Measurements from ENCODE around the gene RGS6. TPM values are rescaled to one million over a fixed set of nuclear protein-coding genes. Genes with fewer than 3 reads are reported as not detected.

RGS6 gene
- total RNA-seq, 1 donor from 2014 or later, result 5.1 TPM

- H3K27ac Mint-ChIP-seq, result no peak overlapping the region
- H3K27me3 Mint-ChIP-seq, result no peaks in the 10 kb centered on the region
- TF ChIP-seq, protein P1, sequence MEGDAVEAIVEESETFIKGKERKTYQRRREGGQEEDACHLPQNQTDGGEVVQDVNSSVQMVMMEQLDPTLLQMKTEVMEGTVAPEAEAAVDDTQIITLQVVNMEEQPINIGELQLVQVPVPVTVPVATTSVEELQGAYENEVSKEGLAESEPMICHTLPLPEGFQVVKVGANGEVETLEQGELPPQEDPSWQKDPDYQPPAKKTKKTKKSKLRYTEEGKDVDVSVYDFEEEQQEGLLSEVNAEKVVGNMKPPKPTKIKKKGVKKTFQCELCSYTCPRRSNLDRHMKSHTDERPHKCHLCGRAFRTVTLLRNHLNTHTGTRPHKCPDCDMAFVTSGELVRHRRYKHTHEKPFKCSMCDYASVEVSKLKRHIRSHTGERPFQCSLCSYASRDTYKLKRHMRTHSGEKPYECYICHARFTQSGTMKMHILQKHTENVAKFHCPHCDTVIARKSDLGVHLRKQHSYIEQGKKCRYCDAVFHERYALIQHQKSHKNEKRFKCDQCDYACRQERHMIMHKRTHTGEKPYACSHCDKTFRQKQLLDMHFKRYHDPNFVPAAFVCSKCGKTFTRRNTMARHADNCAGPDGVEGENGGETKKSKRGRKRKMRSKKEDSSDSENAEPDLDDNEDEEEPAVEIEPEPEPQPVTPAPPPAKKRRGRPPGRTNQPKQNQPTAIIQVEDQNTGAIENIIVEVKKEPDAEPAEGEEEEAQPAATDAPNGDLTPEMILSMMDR (IDR thresholded peaks at IDR 0.05; ENCODE audit: unreplicated experiment), result no peak
Measured at GRCh38 chr14:72380456-72380855, 448.2 kb downstream of the RGS6 start.

DNA sequence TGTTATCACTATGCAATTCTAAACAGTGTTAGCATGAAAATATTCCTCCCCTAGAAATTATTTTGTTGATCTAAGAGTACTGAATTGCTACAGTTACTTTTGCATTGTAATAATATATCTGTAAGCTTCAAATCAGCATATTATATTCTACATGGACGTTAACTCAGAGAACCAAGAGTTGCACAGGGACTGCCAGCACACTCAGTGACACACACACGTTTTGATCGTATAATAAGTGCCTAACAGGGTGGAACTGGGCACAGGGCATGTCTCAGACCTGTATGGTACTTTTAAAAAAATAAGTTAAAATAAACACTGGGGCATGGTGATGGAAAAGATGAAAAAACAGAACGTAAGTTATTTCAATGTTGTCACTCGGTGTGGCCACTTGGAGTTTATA lies 451.6 kb downstream of the RGS6 start:
- DNase-seq (ENCODE audit: low spot score, unreplicated experiment), result no peak
- no peak overlapping the region for H3K4me3 Mint-ChIP-seq (ENCODE audit: low read depth)
- no peaks in the 10 kb centered on the region for H3K36me3 Mint-ChIP-seq (ENCODE audit: insufficient read depth)
- H3K4me1 Mint-ChIP-seq (ENCODE audit: low read depth), result no peaks in the 10 kb centered on the region
- TF ChIP-seq, protein P1 (IDR thresholded peaks at IDR 0.05; ENCODE audit: unreplicated experiment), result no peak
- H3K9me3 Mint-ChIP-seq (ENCODE audit: low read depth), result peaks cover 10% of the 10 kb centered on the region
- H3K27ac Mint-ChIP-seq, result no peak overlapping the region
- no peaks in the 10 kb centered on the region for H3K27me3 Mint-ChIP-seq

More at GRCh38 chr14:72380456-72380855, 448.2 kb downstream of the RGS6 start:
- Mint-ChIP-seq H3K9me3 (ENCODE audit: low read depth) (peaks cover 10% of the 10 kb centered on the region), H3K4me3 (ENCODE audit: low read depth) (no peak overlapping the region), H3K36me3 (ENCODE audit: insufficient read depth) (no peaks in the 10 kb centered on the region), H3K4me1 (ENCODE audit: low read depth) (no peaks in the 10 kb centered on the region)
- DNase-seq (ENCODE audit: low spot score, unreplicated experiment), result no peak

- H3K4me3 Mint-ChIP-seq (ENCODE audit: low read depth), result no peak overlapping the region
Measured at GRCh38 chr14:72387726-72388125, 455.5 kb downstream of the RGS6 start.

DNA sequence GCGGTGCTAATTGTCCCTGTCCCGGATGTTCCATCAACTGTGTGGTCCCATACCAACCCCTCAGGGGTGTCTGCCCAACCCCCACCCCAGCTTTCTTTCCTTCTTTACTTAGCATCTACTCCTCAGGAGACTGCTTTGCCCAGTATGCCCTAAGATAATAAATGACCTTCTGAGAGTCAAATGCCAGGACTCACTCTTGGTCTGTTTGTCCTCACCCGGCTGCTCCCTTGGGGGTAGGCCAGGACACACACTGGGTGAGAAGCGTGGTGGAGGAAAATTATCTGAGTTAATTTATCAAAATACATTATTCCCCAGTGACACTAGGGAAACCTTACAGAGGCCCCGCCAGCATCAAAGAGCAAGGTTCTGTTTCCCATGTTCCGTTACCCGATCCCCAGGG lies 457.0 kb downstream of the RGS6 start:
- DNase-seq (ENCODE audit: low spot score, unreplicated experiment), result no peak
- TF ChIP-seq, protein P1 (IDR thresholded peaks at IDR 0.05; ENCODE audit: unreplicated experiment), result no peak
- Mint-ChIP-seq H3K9me3 (ENCODE audit: low read depth) (peaks cover 10% of the 10 kb centered on the region), H3K4me3 (ENCODE audit: low read depth) (no peak overlapping the region), H3K27me3 (no peaks in the 10 kb centered on the region), H3K27ac (no peak overlapping the region), H3K4me1 (ENCODE audit: low read depth) (peaks cover 3% of the 10 kb centered on the region), H3K36me3 (ENCODE audit: insufficient read depth) (peaks cover 6% of the 10 kb centered on the region)

More at GRCh38 chr14:72387726-72388125, 455.5 kb downstream of the RGS6 start:
- Mint-ChIP-seq H3K9me3 (ENCODE audit: low read depth) (no peaks in the 10 kb centered on the region), H3K4me1 (ENCODE audit: low read depth) (peaks cover 3% of the 10 kb centered on the region), H3K27ac (no peak overlapping the region), H3K27me3 (no peaks in the 10 kb centered on the region), H3K36me3 (ENCODE audit: insufficient read depth) (no peaks in the 10 kb centered on the region)
- DNase-seq (ENCODE audit: low spot score, unreplicated experiment), result no peak
- TF ChIP-seq, protein P1 (IDR thresholded peaks at IDR 0.05; ENCODE audit: unreplicated experiment), result no peak

DNA sequence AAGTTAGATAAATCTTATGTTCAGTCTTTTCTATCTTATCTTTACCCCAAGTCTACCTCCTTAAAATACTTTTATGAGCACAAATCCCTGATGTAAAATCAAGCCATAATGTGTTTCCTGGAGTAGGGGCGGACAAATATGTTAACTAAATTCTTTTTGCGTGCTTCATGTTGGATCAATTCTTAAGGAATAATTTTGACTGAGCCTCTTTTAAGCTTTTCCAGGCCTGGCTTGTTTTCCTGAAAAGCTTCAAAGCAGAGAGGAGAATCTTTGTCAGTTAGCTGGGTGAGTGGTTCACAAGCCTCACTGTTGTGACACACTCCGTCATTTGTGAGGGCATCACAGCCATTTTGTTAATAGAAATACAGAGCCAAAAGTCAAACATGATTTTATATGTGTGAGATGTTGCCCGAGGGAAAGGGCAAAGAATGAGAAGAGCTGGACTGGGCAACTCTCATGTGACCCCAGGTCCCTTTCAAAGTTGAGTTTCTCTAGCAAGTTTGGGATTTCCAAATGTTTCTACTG lies 468.9 kb downstream of the RGS6 start:
- Mint-ChIP-seq H3K9me3 (ENCODE audit: low read depth) (peaks cover 5% of the 10 kb centered on the region), H3K27ac (no peak overlapping the region), H3K27me3 (peaks cover 5% of the 10 kb centered on the region), H3K4me3 (ENCODE audit: low read depth) (no peak overlapping the region), H3K36me3 (ENCODE audit: insufficient read depth) (no peaks in the 10 kb centered on the region), H3K4me1 (ENCODE audit: low read depth) (no peaks in the 10 kb centered on the region)
- TF ChIP-seq, protein P1 (IDR thresholded peaks at IDR 0.05; ENCODE audit: unreplicated experiment), result no peak
- no peak for DNase-seq (ENCODE audit: low spot score, unreplicated experiment)

All from progenitor cell of endocrine pancreas (in vitro differentiated cells).